ENCODE results near the gene SERPINI1. TPM values are rescaled to one million over a fixed set of nuclear protein-coding genes. Genes with fewer than 3 reads are reported as not detected.

Gene SERPINI1
- total RNA-seq, 1 experiment from 2014 or later = 8.0 TPM

GRCh38 chr3:167862104-167862730, 126.7 kb downstream of the SERPINI1 start:
- Histone ChIP-seq H3K9me3 (ENCODE audit: control insufficient read depth, insufficient read depth, low read depth, low read length) (no peaks in the 10 kb centered on the region), H3K36me3 (ENCODE audit: control insufficient read depth, insufficient read depth, low read length) (no peaks in the 10 kb centered on the region), H3K4me1 (ENCODE audit: control insufficient read depth, insufficient read depth, low read length) (no peaks in the 10 kb centered on the region), H3K4me3 (ENCODE audit: low read depth in 2 of 2, low read length in 2 of 2) (no peak overlapping the region), H3K27me3 (ENCODE audit: control insufficient read depth, insufficient read depth, low read length) (no peaks in the 10 kb centered on the region), H3K27ac (ENCODE audit: low read length) (no peak overlapping the region)
- in situ Hi-C loops (cut with HindIII; ENCODE audit: low pct_unique_long_range_greater_than_20kb, low sequenced_read_pairs) = no loop called here
- DNase-seq (ENCODE audit: low read depth, low spot score) (no peak), ATAC-seq (no peak)
- TF ChIP-seq TCF7L2 (IDR thresholded peaks at IDR 0.05; ENCODE audit: low read depth, low read length) = no peak
- TF ChIP-seq, protein P1, sequence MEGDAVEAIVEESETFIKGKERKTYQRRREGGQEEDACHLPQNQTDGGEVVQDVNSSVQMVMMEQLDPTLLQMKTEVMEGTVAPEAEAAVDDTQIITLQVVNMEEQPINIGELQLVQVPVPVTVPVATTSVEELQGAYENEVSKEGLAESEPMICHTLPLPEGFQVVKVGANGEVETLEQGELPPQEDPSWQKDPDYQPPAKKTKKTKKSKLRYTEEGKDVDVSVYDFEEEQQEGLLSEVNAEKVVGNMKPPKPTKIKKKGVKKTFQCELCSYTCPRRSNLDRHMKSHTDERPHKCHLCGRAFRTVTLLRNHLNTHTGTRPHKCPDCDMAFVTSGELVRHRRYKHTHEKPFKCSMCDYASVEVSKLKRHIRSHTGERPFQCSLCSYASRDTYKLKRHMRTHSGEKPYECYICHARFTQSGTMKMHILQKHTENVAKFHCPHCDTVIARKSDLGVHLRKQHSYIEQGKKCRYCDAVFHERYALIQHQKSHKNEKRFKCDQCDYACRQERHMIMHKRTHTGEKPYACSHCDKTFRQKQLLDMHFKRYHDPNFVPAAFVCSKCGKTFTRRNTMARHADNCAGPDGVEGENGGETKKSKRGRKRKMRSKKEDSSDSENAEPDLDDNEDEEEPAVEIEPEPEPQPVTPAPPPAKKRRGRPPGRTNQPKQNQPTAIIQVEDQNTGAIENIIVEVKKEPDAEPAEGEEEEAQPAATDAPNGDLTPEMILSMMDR (IDR thresholded peaks at IDR 0.05) = no peak
- TF ChIP-seq POLR2AphosphoS5 (IDR thresholded peaks at IDR 0.05; ENCODE audit: low read depth, low read length) = no peak
- TF ChIP-seq SIN3A (IDR thresholded peaks at IDR 0.05; ENCODE audit: borderline replicate concordance, insufficient read depth, low read depth, low read length) = no peak
- POLR2A ChIA-PET = no interaction called here
- CTCF ChIA-PET = no interaction called here
- intact Hi-C loops (cut with micrococcal nuclease; ENCODE audit: unreplicated experiment) = no loop called here
- no TSS peak for BruUV-seq (replicated peaks)

DNA sequence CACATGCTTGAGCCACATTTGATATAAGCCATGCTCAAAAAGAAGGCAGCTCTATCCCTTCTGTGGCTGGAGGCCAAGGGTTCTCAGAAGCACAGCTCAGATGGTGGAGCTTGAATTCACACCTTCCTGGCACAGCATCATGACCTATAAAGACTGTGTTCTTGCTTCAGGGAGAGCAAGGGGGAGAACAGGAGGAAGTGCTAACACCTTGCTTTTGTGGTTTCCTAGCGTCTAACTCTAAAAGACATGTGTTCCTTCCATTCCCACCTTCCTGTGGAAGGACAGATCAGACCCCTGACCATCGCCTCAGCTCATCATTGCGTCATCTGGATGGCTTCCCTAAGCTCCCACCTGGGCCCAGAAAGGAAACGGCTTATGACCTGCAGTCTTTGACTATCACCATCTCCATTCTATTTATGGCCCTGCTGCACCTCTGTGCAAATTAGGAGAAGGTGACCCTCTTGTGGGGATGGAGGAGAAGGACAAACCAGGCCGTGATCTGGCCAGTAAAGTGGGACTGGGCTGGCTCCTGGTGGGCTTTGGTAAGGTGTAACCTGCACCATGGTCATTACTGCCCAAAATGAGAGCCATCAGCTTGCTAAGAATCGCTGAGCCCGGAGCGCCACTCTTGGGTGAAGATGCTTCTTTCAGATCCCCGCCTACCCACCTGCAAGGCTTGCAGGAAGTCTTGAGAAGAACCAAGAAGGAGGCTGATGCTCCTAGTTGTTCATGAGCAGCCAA, 128.5 kb downstream of the SERPINI1 start:
- in situ Hi-C loops (cut with HindIII; ENCODE audit: low pct_unique_long_range_greater_than_20kb, low sequenced_read_pairs) = no loop called here
- POLR2A ChIA-PET = no interaction called here
- ATAC-seq (no peak), DNase-seq (ENCODE audit: low read depth, low spot score) (no peak)
- Histone ChIP-seq H3K27me3 (ENCODE audit: control insufficient read depth, insufficient read depth, low read length) (no peaks in the 10 kb centered on the region), H3K4me1 (ENCODE audit: control insufficient read depth, insufficient read depth, low read length) (no peaks in the 10 kb centered on the region), H3K4me3 (ENCODE audit: low read depth in 2 of 2, low read length in 2 of 2) (no peak overlapping the region), H3K9me3 (ENCODE audit: control insufficient read depth, insufficient read depth, low read depth, low read length) (no peaks in the 10 kb centered on the region), H3K27ac (ENCODE audit: low read length) (no peak overlapping the region), H3K36me3 (ENCODE audit: control insufficient read depth, insufficient read depth, low read length) (no peaks in the 10 kb centered on the region)
- intact Hi-C loops (cut with micrococcal nuclease; ENCODE audit: unreplicated experiment) = no loop called here
- CTCF ChIA-PET = interaction anchor here (0.7 kb wide), 1 partner anchor 302 kb away, joined by 4 read pairs; no protein-coding TSS in a partner anchor
- TF ChIP-seq, protein P2, sequence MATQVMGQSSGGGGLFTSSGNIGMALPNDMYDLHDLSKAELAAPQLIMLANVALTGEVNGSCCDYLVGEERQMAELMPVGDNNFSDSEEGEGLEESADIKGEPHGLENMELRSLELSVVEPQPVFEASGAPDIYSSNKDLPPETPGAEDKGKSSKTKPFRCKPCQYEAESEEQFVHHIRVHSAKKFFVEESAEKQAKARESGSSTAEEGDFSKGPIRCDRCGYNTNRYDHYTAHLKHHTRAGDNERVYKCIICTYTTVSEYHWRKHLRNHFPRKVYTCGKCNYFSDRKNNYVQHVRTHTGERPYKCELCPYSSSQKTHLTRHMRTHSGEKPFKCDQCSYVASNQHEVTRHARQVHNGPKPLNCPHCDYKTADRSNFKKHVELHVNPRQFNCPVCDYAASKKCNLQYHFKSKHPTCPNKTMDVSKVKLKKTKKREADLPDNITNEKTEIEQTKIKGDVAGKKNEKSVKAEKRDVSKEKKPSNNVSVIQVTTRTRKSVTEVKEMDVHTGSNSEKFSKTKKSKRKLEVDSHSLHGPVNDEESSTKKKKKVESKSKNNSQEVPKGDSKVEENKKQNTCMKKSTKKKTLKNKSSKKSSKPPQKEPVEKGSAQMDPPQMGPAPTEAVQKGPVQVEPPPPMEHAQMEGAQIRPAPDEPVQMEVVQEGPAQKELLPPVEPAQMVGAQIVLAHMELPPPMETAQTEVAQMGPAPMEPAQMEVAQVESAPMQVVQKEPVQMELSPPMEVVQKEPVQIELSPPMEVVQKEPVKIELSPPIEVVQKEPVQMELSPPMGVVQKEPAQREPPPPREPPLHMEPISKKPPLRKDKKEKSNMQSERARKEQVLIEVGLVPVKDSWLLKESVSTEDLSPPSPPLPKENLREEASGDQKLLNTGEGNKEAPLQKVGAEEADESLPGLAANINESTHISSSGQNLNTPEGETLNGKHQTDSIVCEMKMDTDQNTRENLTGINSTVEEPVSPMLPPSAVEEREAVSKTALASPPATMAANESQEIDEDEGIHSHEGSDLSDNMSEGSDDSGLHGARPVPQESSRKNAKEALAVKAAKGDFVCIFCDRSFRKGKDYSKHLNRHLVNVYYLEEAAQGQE (IDR thresholded peaks at IDR 0.05; ENCODE audit: insufficient read depth in 1 of 2, low read depth in 2 of 2, low read length in 1 of 2) = no peak
- TF ChIP-seq SIN3A (IDR thresholded peaks at IDR 0.05; ENCODE audit: borderline replicate concordance, insufficient read depth, low read depth, low read length) (no peak), TCF7L2 (IDR thresholded peaks at IDR 0.05; ENCODE audit: low read depth, low read length) (no peak)
- TF ChIP-seq, protein P1 (IDR thresholded peaks at IDR 0.05) = no peak
- BruUV-seq (replicated peaks) = no TSS peak
